Measurements from ENCODE around the gene CLCN5.

- no peak for TF ChIP-seq CTCF (IDR thresholded peaks at IDR 0.05)
- TF ChIP-seq POLR2A (IDR thresholded peaks at IDR 0.05): no peak
Observed at GRCh38 chrX:50115973-50116372, 193.6 kb downstream of the CLCN5 start.

Data from Peyer's patch (tissue), 4 donors.